Sigmoid colon (tissue), 7 donors: ENCODE measurements around the gene CBARP. TPM values are rescaled to one million over a fixed set of nuclear protein-coding genes. Genes with fewer than 3 reads are reported as not detected.

ENCODE experiments used
- DNase-seq: peaks from one replicate; pipeline ENCODE4 v3.0.0-alpha.2; 2019
- H3K27ac ChIP-seq, 4 donors: fragments of 200-600 bp; sonication (generic); one replicate each; pipeline ENCODE4 v1.5.1; 2016 to 2019; ENCODE audit warnings: mild to moderate bottlenecking in 1 of 4
- H3K27me3 ChIP-seq, 3 donors: fragments of 200-600 bp; sonication (generic); one replicate each; pipeline ENCODE4 v1.5.1; 2019; ENCODE audit warnings: mild to moderate bottlenecking in 1 of 3
- H3K36me3 ChIP-seq, 4 donors: fragments of 200-600 bp; sonication (generic); one replicate each; pipeline ENCODE4 v1.5.1; 2016 to 2019
- H3K4me1 ChIP-seq, 4 donors: fragments of 200-600 bp; sonication (generic); one replicate each; pipeline ENCODE4 v1.5.1; 2017 to 2019
- H3K4me3 ChIP-seq, 4 donors: fragments of 200-600 bp; sonication (generic); one replicate each; pipeline ENCODE4 v1.5.1; 2017 to 2019; ENCODE audit warnings: mild to moderate bottlenecking in 2 of 4, moderate library complexity in 1 of 4
- H3K9me3 ChIP-seq, 4 donors: fragments of 200-600 bp in 3 of 4; sonication (generic) in 3 of 4; one replicate each; pipeline versions ENCODE4 v1.5.1 to v1.6.1; 2013 to 2019
- EP300 ChIP-seq, 4 donors: sonication (generic); formaldehyde crosslinking; IDR thresholded peaks; one replicate each; pipeline ENCODE4 v1.6.1; 2017; ENCODE audit warnings: antibody characterized with exemption in 4 of 4
- POLR2A ChIP-seq, 2 donors: fragments of 450-650 bp; IDR thresholded peaks; one replicate each; pipeline ENCODE4 v1.6.1; 2016; ENCODE audit warnings: antibody characterized with exemption in 2 of 2, mild to moderate bottlenecking in 2 of 2, moderate library complexity in 2 of 2
- POLR2AphosphoS5 ChIP-seq, 4 donors: sonication (generic); formaldehyde crosslinking; IDR thresholded peaks; one replicate each; pipeline ENCODE4 v1.6.1; 2017; ENCODE audit warnings: antibody characterized with exemption in 4 of 4
- WGBS, 2 donors: extraction: QIAGEN DNeasy Blood & Tissue Kit; methylation state at CpG; one replicate each; pipeline ENCODE4 v1.1.7; 2013; 5-methylcytosine and 5-hydroxymethylcytosine counted together
- intact Hi-C: fragments of 100-400 bp; cut with DNase I; formaldehyde crosslinking; loops from one replicate; pipeline ENCODE4 v1.15.1; 2023
- polyA plus RNA-seq, 3 donors: library from polyadenylated mRNA; stranded (reverse); fragments of 200-250 nt; gene quantifications; one replicate each; pipeline ENCODE4 v1.2.3, GENCODE V29; 2013
- total RNA-seq, 4 donors: library from RNA; depleted of rRNA; stranded (reverse); fragments of >200 nt; gene quantifications; one replicate each; pipeline ENCODE4 v1.1.0, GENCODE V29; 2016
- TF ChIP-seq, protein P1 (sequence below), 4 experiments: fragments of 450-650 bp in 3 of 4; fragments of 200-600 bp in 1 of 4; IDR thresholded peaks; one replicate each; pipeline ENCODE4 v1.5.1; 2016 to 2019; ENCODE audit warnings: antibody characterized with exemption in 4 of 4, mild to moderate bottlenecking in 3 of 4, moderate library complexity in 2 of 4
- donor health status: healthy with polysubstance abuse.
- donor health status: Bipolar disorder and iron deficiency.
- donor health status: healthy.

Gene CBARP
- total and polyA plus RNA-seq, 7 donors, result 0.36 to 0.82 (median 0.59) TPM; not detected in 3

DNA sequence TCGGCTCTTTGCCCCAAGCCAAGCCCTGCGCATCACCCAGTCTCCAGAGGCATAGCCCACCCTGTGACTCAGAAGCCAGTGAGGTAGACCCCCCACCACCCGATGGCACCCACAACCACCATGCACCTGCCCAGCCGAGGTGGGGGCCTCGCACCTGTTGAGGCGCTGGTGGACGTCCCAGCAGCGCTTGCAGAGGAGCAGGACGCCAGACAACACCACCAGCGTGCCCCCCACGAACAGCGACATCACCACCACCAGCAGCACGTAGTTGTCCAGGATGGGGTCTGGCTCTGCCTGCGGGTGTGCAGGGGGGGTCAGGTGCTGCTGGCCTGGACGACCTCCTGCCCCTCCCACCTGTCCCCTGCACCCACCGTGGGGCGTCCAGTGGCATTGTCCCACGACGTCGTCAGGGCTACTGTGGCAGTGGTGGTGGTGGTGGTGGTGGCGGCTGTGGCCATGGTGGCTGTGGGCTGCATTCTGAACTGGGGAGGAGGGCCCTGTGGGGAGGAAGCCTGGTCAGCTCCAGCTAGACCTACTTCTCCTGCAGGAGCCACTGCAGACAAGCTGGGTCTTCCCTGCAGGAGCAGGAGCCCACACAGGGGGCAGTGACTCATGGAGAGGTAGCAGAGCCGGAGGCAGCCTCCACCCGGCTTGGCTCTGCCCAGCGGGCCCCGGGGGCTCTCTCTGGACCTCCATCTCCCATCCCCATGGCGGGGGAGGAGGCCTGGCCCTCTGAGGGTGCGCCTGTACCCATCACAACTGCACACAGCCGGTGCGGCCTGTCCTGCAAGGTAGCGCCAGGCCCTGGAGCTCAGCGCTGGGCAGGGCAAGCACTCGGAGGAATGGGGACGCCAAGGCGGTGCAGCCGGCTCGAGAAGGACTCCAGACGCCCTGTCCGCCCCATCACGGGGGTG lies 1.9 kb downstream of the CBARP start:
- intact Hi-C loops, result loop anchor here (2.0 kb wide), 1 partner anchor 15 kb away; no protein-coding TSS in a partner anchor
- no peaks in the 10 kb centered on the region for H3K36me3 ChIP-seq
- no peak overlapping the region for H3K27ac ChIP-seq
- no peak for TF ChIP-seq EP300 (IDR thresholded peaks at IDR 0.05)
- no peaks in the 10 kb centered on the region for H3K9me3 ChIP-seq
- H3K27me3 ChIP-seq, result peaks cover 6 to 19% (median 7%) of the 10 kb centered on the region in 3 donors
- no peak for DNase-seq
- H3K4me3 ChIP-seq, result peak overlapping the region in 1 of 4 donors; percentile 64
- H3K4me1 ChIP-seq, result peaks cover 0 to 54% (median 48%) of the 10 kb centered on the region in 4 donors
- WGBS, 2 donors, result 50 to 81% methylated on average over 39 of the region's 39 CpGs

DNA sequence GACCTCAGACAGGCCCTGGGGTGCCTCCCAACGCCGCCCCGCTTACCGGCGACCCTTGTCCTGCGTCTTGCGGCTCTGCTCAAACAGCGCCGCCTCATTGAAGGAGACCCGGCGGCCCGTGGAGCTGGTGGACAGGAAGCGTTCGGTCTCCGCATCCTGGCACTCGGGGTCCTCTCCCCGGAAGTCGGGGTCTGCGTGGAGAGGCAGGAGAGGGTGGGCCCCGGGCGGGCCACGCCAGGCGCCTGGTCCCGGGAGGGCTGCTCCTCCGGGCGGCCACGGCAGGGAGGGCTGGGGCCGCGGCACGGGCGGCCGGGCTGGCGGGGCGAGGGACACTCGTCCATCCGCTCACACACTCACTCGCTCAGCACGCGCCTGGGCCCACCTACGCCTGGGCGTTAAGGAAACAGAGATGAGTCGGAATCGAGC lies 2.8 kb downstream of the CBARP start:
- peaks cover 0 to 46% (median 41%) of the 10 kb centered on the region in 4 donors for H3K4me1 ChIP-seq
- intact Hi-C loops, result no loop called here

DNA sequence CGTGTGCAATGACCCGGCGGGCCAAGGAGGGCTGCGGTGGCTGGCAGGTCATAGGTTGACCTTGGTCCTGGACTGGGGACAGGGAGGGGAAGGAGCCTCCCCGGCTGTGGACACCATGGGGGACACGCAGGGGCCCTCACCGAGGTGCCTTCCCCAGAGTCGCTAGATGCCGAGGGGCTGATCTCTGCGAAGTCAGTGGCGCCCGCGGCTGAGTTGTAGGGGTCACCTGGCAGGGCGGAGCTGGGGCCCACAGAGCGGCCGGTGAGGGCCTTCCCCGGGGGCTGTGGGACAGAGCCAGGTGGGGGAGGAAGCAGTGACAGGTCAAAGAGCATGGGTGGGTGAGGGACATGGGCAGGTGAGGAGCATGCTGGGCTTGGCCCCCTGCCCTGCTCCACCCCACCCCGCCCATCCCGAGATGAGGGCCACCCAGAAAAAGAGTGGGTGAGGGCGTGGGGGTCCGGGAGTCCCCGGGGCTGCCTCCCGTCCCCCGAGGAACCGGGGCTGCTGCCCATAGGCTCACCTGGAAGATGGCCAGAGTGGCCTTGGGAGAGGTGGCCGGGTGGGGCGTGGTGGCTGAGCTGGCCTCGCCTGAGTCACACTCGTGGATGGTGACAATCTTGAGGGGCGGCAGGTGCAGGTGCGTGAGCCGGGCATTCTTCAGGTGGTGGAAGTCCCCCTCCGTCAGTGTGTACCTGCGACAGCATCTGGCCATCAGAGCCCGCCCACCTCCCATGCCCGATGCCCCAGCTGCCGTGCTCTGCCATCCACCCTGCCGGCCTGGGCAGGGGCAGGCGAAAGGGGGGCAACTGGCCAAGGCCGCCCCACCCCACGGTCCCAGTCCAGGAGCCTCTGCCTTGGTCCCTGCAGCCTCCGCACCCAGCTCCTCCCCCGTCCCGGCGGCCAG lies 3.5 kb downstream of the CBARP start:
- WGBS, 2 donors, result 27 to 82% methylated on average over 45 of the region's 45 CpGs

More for the DNA sequence above, 2.8 kb downstream of the CBARP start:
- H3K27ac ChIP-seq, result no peak overlapping the region
- WGBS, 2 donors, result 59 to 90% methylated on average over 43 of the region's 43 CpGs
- peaks cover 6 to 19% (median 7%) of the 10 kb centered on the region in 3 donors for H3K27me3 ChIP-seq
- no peaks in the 10 kb centered on the region for H3K36me3 ChIP-seq
- DNase-seq, result no peak
- no peak overlapping the region for H3K4me3 ChIP-seq
- TF ChIP-seq POLR2A (IDR thresholded peaks at IDR 0.05) (no peak), POLR2AphosphoS5 (IDR thresholded peaks at IDR 0.05) (no peak), EP300 (IDR thresholded peaks at IDR 0.05) (no peak)
- TF ChIP-seq, protein P1, sequence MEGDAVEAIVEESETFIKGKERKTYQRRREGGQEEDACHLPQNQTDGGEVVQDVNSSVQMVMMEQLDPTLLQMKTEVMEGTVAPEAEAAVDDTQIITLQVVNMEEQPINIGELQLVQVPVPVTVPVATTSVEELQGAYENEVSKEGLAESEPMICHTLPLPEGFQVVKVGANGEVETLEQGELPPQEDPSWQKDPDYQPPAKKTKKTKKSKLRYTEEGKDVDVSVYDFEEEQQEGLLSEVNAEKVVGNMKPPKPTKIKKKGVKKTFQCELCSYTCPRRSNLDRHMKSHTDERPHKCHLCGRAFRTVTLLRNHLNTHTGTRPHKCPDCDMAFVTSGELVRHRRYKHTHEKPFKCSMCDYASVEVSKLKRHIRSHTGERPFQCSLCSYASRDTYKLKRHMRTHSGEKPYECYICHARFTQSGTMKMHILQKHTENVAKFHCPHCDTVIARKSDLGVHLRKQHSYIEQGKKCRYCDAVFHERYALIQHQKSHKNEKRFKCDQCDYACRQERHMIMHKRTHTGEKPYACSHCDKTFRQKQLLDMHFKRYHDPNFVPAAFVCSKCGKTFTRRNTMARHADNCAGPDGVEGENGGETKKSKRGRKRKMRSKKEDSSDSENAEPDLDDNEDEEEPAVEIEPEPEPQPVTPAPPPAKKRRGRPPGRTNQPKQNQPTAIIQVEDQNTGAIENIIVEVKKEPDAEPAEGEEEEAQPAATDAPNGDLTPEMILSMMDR (IDR thresholded peaks at IDR 0.05), result no peak
- H3K9me3 ChIP-seq, result no peaks in the 10 kb centered on the region

DNA sequence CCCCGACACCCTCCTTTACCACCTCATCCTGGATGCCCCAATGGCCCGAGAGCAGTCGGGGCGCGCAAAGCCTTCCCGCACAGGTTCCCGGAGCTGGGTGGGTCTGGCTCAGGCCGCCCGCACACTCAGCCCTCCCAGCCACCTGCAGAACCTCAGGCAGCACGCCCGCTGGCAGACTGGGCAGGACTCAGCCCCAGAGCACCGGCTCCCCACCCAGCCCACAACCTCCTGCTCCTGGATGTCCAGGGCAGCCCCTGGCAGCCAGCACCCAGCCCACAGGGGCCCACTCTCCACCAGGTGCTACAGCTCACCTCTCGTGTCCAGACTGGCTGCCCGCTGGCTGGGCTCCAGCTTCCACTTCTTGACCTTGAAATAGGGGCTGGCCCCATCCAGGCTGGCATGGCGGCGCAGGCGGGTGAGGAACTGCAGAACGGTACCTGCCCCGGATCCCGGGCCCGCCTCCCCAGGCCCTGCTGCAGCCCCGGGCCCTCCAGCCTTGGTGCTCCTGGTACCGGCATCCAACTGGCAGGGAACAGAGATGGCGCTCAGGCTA lies 4.6 kb downstream of the CBARP start:
- H3K36me3 ChIP-seq, result peaks cover 0 to 2% (median under 1%) of the 10 kb centered on the region in 4 donors
- TF ChIP-seq EP300 (IDR thresholded peaks at IDR 0.05), result no peak
- TF ChIP-seq POLR2A (IDR thresholded peaks at IDR 0.05), result no peak
- TF ChIP-seq, protein P1 (IDR thresholded peaks at IDR 0.05), result no peak
- TF ChIP-seq POLR2AphosphoS5 (IDR thresholded peaks at IDR 0.05), result no peak
- no peak for DNase-seq
- H3K9me3 ChIP-seq, result no peaks in the 10 kb centered on the region
- H3K27me3 ChIP-seq, result peaks cover 6 to 19% (median 7%) of the 10 kb centered on the region in 3 donors
- H3K27ac ChIP-seq, result peak overlapping the region in 3 of 4 donors; percentile 14 to 60 (median 54)
- WGBS, 2 donors, result 20 to 73% methylated on average over 24 of the region's 24 CpGs
- intact Hi-C loops, result no loop called here
- no peak overlapping the region for H3K4me3 ChIP-seq
- H3K4me1 ChIP-seq, result peaks cover 0 to 37% (median 34%) of the 10 kb centered on the region in 4 donors

More for the DNA sequence above, 3.5 kb downstream of the CBARP start:
- DNase-seq, result no peak
- Histone ChIP-seq H3K4me1 (peaks cover 0 to 41% (median 39%) of the 10 kb centered on the region in 4 donors), H3K4me3 (no peak overlapping the region), H3K36me3 (no peaks in the 10 kb centered on the region), H3K27me3 (peaks cover 6 to 19% (median 7%) of the 10 kb centered on the region in 3 donors), H3K9me3 (no peaks in the 10 kb centered on the region), H3K27ac (no peak overlapping the region)
- no peak for TF ChIP-seq EP300 (IDR thresholded peaks at IDR 0.05)
- TF ChIP-seq POLR2AphosphoS5 (IDR thresholded peaks at IDR 0.05), result no peak
- no peak for TF ChIP-seq POLR2A (IDR thresholded peaks at IDR 0.05)
- TF ChIP-seq, protein P1 (IDR thresholded peaks at IDR 0.05), result no peak
- intact Hi-C loops, result no loop called here
